Activated naive CD8-positive, alpha-beta T cell (primary cell): Measurements from ENCODE around the gene ING5.

Experiments used
- H3K27ac Mint-ChIP-seq: one replicate; pipeline ENCODE4 v1.8.0; 2021; ENCODE audit warnings: mixed read lengths
- H3K27me3 Mint-ChIP-seq: one replicate; pipeline ENCODE4 v1.8.0; 2021; ENCODE audit warnings: mixed read lengths
- H3K36me3 Mint-ChIP-seq: one replicate; pipeline ENCODE4 v1.8.0; 2021; ENCODE audit warnings: mixed read lengths
- H3K4me1 Mint-ChIP-seq: one replicate; pipeline ENCODE4 v1.8.0; 2021; ENCODE audit warnings: low read depth, mixed read lengths
- H3K4me3 Mint-ChIP-seq: one replicate; pipeline ENCODE4 v1.8.0; 2021; ENCODE audit warnings: mild to moderate bottlenecking, mixed read lengths
- H3K9me3 Mint-ChIP-seq: one replicate; pipeline ENCODE4 v1.8.0; 2021; ENCODE audit warnings: low read depth, mixed read lengths

ING5 gene

GRCh38 chr2:241763551-241764274 lies 61.9 kb downstream of the ING5 start:
- no peaks in the 10 kb centered on the region for H3K27me3 Mint-ChIP-seq
- H3K4me1 Mint-ChIP-seq = peaks cover 10% of the 10 kb centered on the region
- peaks cover 12% of the 10 kb centered on the region for H3K36me3 Mint-ChIP-seq
- H3K4me3 Mint-ChIP-seq = no peak overlapping the region
- H3K9me3 Mint-ChIP-seq = no peaks in the 10 kb centered on the region
- no peak overlapping the region for H3K27ac Mint-ChIP-seq

- Mint-ChIP-seq H3K4me1 (peaks cover 10% of the 10 kb centered on the region), H3K9me3 (no peaks in the 10 kb centered on the region), H3K27me3 (no peaks in the 10 kb centered on the region), H3K4me3 (no peak overlapping the region), H3K27ac (no peak overlapping the region), H3K36me3 (peaks cover 8% of the 10 kb centered on the region)
Observed at GRCh38 chr2:241764275-241765241, 62.7 kb downstream of the ING5 start.

GRCh38 chr2:241767464-241768250 lies 65.8 kb downstream of the ING5 start:
- Mint-ChIP-seq H3K36me3 (no peaks in the 10 kb centered on the region), H3K9me3 (no peaks in the 10 kb centered on the region), H3K4me3 (no peak overlapping the region), H3K4me1 (peaks cover 15% of the 10 kb centered on the region), H3K27ac (no peak overlapping the region), H3K27me3 (no peaks in the 10 kb centered on the region)

- no peak overlapping the region for H3K27ac Mint-ChIP-seq
- H3K36me3 Mint-ChIP-seq = no peaks in the 10 kb centered on the region
- no peaks in the 10 kb centered on the region for H3K27me3 Mint-ChIP-seq
- no peak overlapping the region for H3K4me3 Mint-ChIP-seq
- no peaks in the 10 kb centered on the region for H3K9me3 Mint-ChIP-seq
- H3K4me1 Mint-ChIP-seq = peaks cover 13% of the 10 kb centered on the region
Observed at GRCh38 chr2:241768251-241768711, 66.4 kb downstream of the ING5 start.

GRCh38 chr2:241768850-241769249 lies 67.0 kb downstream of the ING5 start:
- H3K27me3 Mint-ChIP-seq = no peaks in the 10 kb centered on the region
- H3K4me3 Mint-ChIP-seq = no peak overlapping the region
- H3K36me3 Mint-ChIP-seq = no peaks in the 10 kb centered on the region
- no peaks in the 10 kb centered on the region for H3K9me3 Mint-ChIP-seq
- peaks cover 11% of the 10 kb centered on the region for H3K4me1 Mint-ChIP-seq
- H3K27ac Mint-ChIP-seq = no peak overlapping the region

GRCh38 chr2:241769819-241770184 lies 68.0 kb downstream of the ING5 start:
- H3K4me1 Mint-ChIP-seq = peaks cover 11% of the 10 kb centered on the region
- no peak overlapping the region for H3K27ac Mint-ChIP-seq
- no peaks in the 10 kb centered on the region for H3K9me3 Mint-ChIP-seq
- H3K36me3 Mint-ChIP-seq = no peaks in the 10 kb centered on the region
- no peak overlapping the region for H3K4me3 Mint-ChIP-seq
- H3K27me3 Mint-ChIP-seq = no peaks in the 10 kb centered on the region

- Mint-ChIP-seq H3K4me1 (peaks cover 11% of the 10 kb centered on the region), H3K27me3 (no peaks in the 10 kb centered on the region), H3K36me3 (no peaks in the 10 kb centered on the region), H3K4me3 (no peak overlapping the region), H3K9me3 (no peaks in the 10 kb centered on the region), H3K27ac (no peak overlapping the region)
Observed at GRCh38 chr2:241770185-241770935, 68.5 kb downstream of the ING5 start.

GRCh38 chr2:241770936-241771285 lies 69.1 kb downstream of the ING5 start:
- no peak overlapping the region for H3K4me3 Mint-ChIP-seq
- H3K27ac Mint-ChIP-seq = no peak overlapping the region
- no peaks in the 10 kb centered on the region for H3K27me3 Mint-ChIP-seq
- H3K9me3 Mint-ChIP-seq = no peaks in the 10 kb centered on the region
- H3K4me1 Mint-ChIP-seq = peaks cover 11% of the 10 kb centered on the region
- H3K36me3 Mint-ChIP-seq = no peaks in the 10 kb centered on the region

GRCh38 chr2:241771286-241772062 lies 69.6 kb downstream of the ING5 start:
- H3K4me1 Mint-ChIP-seq = peaks cover 11% of the 10 kb centered on the region
- no peaks in the 10 kb centered on the region for H3K36me3 Mint-ChIP-seq
- peak overlapping the region; percentile 46 for H3K27ac Mint-ChIP-seq
- H3K27me3 Mint-ChIP-seq = no peaks in the 10 kb centered on the region
- peak overlapping the region; percentile 61 for H3K4me3 Mint-ChIP-seq
- H3K9me3 Mint-ChIP-seq = no peaks in the 10 kb centered on the region

GRCh38 chr2:241772063-241772499 lies 70.2 kb downstream of the ING5 start:
- H3K27ac Mint-ChIP-seq = peak overlapping the region; percentile 46
- H3K9me3 Mint-ChIP-seq = no peaks in the 10 kb centered on the region
- no peaks in the 10 kb centered on the region for H3K27me3 Mint-ChIP-seq
- peak overlapping the region; percentile 61 for H3K4me3 Mint-ChIP-seq
- H3K4me1 Mint-ChIP-seq = peaks cover 11% of the 10 kb centered on the region
- H3K36me3 Mint-ChIP-seq = no peaks in the 10 kb centered on the region

- H3K27ac Mint-ChIP-seq = no peak overlapping the region
- no peaks in the 10 kb centered on the region for H3K9me3 Mint-ChIP-seq
- no peak overlapping the region for H3K4me3 Mint-ChIP-seq
- no peaks in the 10 kb centered on the region for H3K36me3 Mint-ChIP-seq
- H3K4me1 Mint-ChIP-seq = peaks cover 11% of the 10 kb centered on the region
- no peaks in the 10 kb centered on the region for H3K27me3 Mint-ChIP-seq
Observed at GRCh38 chr2:241773511-241774418, 71.9 kb downstream of the ING5 start.

GRCh38 chr2:241774419-241775222 lies 72.8 kb downstream of the ING5 start:
- Mint-ChIP-seq H3K4me1 (peaks cover 11% of the 10 kb centered on the region), H3K27ac (no peak overlapping the region), H3K4me3 (no peak overlapping the region), H3K9me3 (no peaks in the 10 kb centered on the region), H3K36me3 (no peaks in the 10 kb centered on the region), H3K27me3 (no peaks in the 10 kb centered on the region)
